Measurements from ENCODE around the gene MACO1. TPM values are rescaled to one million over a fixed set of nuclear protein-coding genes. Genes with fewer than 3 reads are reported as not detected.

Gene MACO1
- total RNA-seq, 1 experiment from 2014 or later: 22.9 TPM

DNA sequence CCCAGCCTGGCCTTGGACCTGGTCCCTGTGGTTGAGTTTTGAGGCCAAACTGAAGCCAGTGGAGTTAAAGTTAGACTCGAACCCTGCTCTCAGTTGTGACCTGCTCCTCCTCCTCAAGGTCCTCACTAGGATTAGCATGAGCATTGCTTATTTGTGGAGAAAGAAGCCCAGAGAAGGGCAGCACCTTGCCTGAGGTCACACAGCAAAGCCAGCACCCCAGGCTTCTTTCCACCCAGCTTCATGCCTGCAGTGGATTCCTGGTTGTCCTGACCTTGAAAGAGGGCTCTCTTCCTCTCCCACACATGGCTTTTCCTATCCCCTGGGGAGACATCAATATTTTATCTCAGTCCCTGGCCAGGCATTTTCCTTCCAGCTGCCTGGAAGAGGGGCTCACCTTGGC, 115.5 kb downstream of the MACO1 start:
- ChIA-PET POLR2A (ENCODE audit: low non-redundant PET) (no interaction called here), CTCF (no interaction called here)
- BruUV-seq (replicated peaks): no TSS peak
- intact Hi-C loops (cut with micrococcal nuclease; ENCODE audit: unreplicated experiment): no loop called here
- Histone ChIP-seq H3K9me3 (ENCODE audit: low read depth, low read length, poor library complexity, severe bottlenecking) (no peaks in the 10 kb centered on the region), H3K27me3 (replicated peaks; ENCODE audit: insufficient read depth, low read depth, low read length, poor library complexity) (no peaks in the 10 kb centered on the region), H3K27ac (ENCODE audit: low read depth, low read length, poor library complexity, severe bottlenecking) (no peak overlapping the region), H3K36me3 (ENCODE audit: insufficient read depth, low read length, poor library complexity, severe bottlenecking) (no peaks in the 10 kb centered on the region), H3K4me3 (ENCODE audit: low read depth, low read length, poor library complexity, severe bottlenecking) (no peak overlapping the region), H3K4me1 (ENCODE audit: insufficient read depth, low read length, poor library complexity, severe bottlenecking) (no peaks in the 10 kb centered on the region)
- TF ChIP-seq, protein P1, sequence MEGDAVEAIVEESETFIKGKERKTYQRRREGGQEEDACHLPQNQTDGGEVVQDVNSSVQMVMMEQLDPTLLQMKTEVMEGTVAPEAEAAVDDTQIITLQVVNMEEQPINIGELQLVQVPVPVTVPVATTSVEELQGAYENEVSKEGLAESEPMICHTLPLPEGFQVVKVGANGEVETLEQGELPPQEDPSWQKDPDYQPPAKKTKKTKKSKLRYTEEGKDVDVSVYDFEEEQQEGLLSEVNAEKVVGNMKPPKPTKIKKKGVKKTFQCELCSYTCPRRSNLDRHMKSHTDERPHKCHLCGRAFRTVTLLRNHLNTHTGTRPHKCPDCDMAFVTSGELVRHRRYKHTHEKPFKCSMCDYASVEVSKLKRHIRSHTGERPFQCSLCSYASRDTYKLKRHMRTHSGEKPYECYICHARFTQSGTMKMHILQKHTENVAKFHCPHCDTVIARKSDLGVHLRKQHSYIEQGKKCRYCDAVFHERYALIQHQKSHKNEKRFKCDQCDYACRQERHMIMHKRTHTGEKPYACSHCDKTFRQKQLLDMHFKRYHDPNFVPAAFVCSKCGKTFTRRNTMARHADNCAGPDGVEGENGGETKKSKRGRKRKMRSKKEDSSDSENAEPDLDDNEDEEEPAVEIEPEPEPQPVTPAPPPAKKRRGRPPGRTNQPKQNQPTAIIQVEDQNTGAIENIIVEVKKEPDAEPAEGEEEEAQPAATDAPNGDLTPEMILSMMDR (conservative IDR thresholded peaks at IDR 0.05; ENCODE audit: low read depth, low read length): no peak
- TF ChIP-seq EZH2 (IDR thresholded peaks at IDR 0.05; ENCODE audit: borderline replicate concordance, low read depth, low read length, poor library complexity, severe bottlenecking): no peak
- DNase-seq (ENCODE audit: low spot score): no peak

DNA sequence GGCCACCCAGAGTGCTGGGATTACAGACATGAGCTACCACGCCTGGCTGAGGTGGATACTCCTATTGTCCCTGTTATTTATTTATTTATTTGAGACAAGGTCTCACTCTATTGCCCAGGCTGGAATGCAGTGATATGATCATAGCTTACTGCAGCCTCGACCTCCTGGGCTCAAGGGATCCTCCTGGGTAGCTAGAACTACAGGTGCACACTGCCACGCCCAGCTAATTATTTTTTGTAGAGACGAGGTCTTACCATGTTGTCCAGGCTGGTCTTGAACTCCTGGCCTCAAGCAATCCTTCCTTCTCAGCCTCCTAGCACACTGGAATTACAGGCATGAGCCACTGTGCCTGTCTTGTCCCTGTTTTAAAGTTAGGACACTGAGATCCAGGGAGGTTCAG, 117.9 kb downstream of the MACO1 start:
- DNase-seq (ENCODE audit: low spot score): no peak
- intact Hi-C loops (cut with micrococcal nuclease; ENCODE audit: unreplicated experiment): no loop called here
- H3K9me3 ChIP-seq (ENCODE audit: low read depth, low read length, poor library complexity, severe bottlenecking): no peaks in the 10 kb centered on the region
- POLR2A ChIA-PET (ENCODE audit: low non-redundant PET): interaction anchor here (0.6 kb wide), 1 partner anchor 302 kb away, joined by 3 read pairs; no protein-coding TSS in a partner anchor
- CTCF ChIA-PET: no interaction called here
- no peaks in the 10 kb centered on the region for H3K27me3 ChIP-seq (replicated peaks; ENCODE audit: insufficient read depth, low read depth, low read length, poor library complexity)
- BruUV-seq (replicated peaks): no TSS peak
- H3K36me3 ChIP-seq (ENCODE audit: insufficient read depth, low read length, poor library complexity, severe bottlenecking): no peaks in the 10 kb centered on the region
- no peak overlapping the region for H3K4me3 ChIP-seq (ENCODE audit: low read depth, low read length, poor library complexity, severe bottlenecking)
- no peaks in the 10 kb centered on the region for H3K4me1 ChIP-seq (ENCODE audit: insufficient read depth, low read length, poor library complexity, severe bottlenecking)
- no peak overlapping the region for H3K27ac ChIP-seq (ENCODE audit: low read depth, low read length, poor library complexity, severe bottlenecking)
- TF ChIP-seq, protein P1 (conservative IDR thresholded peaks at IDR 0.05; ENCODE audit: low read depth, low read length): no peak

DNA sequence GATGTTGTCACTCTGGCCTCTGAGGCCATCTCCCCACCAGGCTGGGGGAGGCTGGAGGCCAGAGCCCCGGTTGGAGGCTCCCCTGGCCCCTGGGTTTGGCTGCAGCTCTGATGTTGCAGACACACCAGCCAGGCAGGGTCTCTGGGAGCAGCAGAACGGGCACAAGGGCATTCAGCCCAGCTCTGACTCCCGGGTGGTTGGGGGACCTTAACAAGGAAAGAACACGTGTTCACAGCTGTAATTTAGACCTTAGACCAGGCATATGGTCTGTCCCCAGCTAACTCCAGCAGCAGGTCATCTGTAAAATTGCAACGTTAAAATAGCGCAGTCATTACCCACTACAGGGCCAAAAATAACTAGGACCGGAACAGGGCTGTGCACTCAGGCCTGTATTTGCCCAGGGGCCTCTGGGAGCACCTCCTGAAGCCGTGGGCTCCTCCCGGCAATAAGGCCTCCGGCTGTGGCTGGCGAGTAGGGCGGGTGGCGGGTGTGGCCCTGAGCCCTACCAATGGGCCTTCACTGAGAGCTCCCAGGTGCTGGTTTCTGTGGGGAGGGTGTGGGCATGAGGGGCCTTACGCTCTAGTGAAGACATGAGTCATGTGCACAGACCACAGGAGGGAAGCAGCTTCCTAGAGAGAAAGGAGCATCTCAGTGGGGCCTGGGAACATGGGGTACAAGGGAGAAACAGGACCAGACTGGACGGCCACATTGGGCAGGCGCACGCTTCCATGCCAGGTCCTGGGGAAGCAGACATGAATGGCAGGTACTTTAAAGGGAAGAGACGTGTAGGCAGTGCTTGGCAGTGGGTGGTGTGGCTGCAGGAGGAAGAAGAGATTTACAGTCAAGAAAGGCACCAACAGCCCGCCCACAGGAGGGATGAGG, 118.8 kb downstream of the MACO1 start:
- H3K36me3 ChIP-seq (ENCODE audit: insufficient read depth, low read length, poor library complexity, severe bottlenecking): no peaks in the 10 kb centered on the region
- H3K4me3 ChIP-seq (ENCODE audit: low read depth, low read length, poor library complexity, severe bottlenecking): no peak overlapping the region
- no peaks in the 10 kb centered on the region for H3K27me3 ChIP-seq (replicated peaks; ENCODE audit: insufficient read depth, low read depth, low read length, poor library complexity)
- CTCF ChIA-PET: no interaction called here
- intact Hi-C loops (cut with micrococcal nuclease; ENCODE audit: unreplicated experiment): no loop called here
- BruUV-seq (replicated peaks): no TSS peak
- H3K4me1 ChIP-seq (ENCODE audit: insufficient read depth, low read length, poor library complexity, severe bottlenecking): no peaks in the 10 kb centered on the region
- POLR2A ChIA-PET (ENCODE audit: low non-redundant PET): no interaction called here
- no peak overlapping the region for H3K27ac ChIP-seq (ENCODE audit: low read depth, low read length, poor library complexity, severe bottlenecking)
- no peak for DNase-seq (ENCODE audit: low spot score)
- H3K9me3 ChIP-seq (ENCODE audit: low read depth, low read length, poor library complexity, severe bottlenecking): no peaks in the 10 kb centered on the region
- TF ChIP-seq, protein P1 (conservative IDR thresholded peaks at IDR 0.05; ENCODE audit: low read depth, low read length): no peak
- no peak for TF ChIP-seq EZH2 (IDR thresholded peaks at IDR 0.05; ENCODE audit: borderline replicate concordance, low read depth, low read length, poor library complexity, severe bottlenecking)

Other genes with a start within 250 kb of the MACO1 start
- gene SYF2, start 198.4 kb upstream of the MACO1 start, total RNA-seq (2021): 28.8 and 30.2 TPM in 2 replicates
- gene RSRP1, start 183.4 kb upstream of the MACO1 start, total RNA-seq (2021): 62.1 and 65.3 TPM in 2 replicates
- gene RHD, start 158.4 kb upstream of the MACO1 start, total RNA-seq (2021): not detected in 2 replicates
- gene TMEM50A, start 92.6 kb upstream of the MACO1 start, total RNA-seq (2021): 99.4 and 101 TPM in 2 replicates
- 0.57 TPM in 1 of 2 replicates, not detected in the other for gene RHCE, start 10.1 kb upstream of the MACO1 start, total RNA-seq (2021)
- 5.5 and 9.4 TPM in 2 replicates for gene LDLRAP1, start 112.7 kb downstream of the MACO1 start, total RNA-seq (2021)
- gene MAN1C1, start 185.9 kb downstream of the MACO1 start, total RNA-seq (2021): 0.21 and 0.22 TPM in 2 replicates